ENCODE data around the gene ZCWPW1.
A peak's percentile ranks its signal among the peaks of the same experiment; 100 is the strongest.

The ZCWPW1 gene

GRCh38 chr7:100432621-100433275 is 4.2 kb upstream of the ZCWPW1 start:
- no peak for DNase-seq (ENCODE audit: low read depth in 2 of 2)

GRCh38 chr7:100432053-100432452 is 3.5 kb upstream of the ZCWPW1 start:
- DNase-seq (ENCODE audit: low read depth in 2 of 2), result no peak

DNA sequence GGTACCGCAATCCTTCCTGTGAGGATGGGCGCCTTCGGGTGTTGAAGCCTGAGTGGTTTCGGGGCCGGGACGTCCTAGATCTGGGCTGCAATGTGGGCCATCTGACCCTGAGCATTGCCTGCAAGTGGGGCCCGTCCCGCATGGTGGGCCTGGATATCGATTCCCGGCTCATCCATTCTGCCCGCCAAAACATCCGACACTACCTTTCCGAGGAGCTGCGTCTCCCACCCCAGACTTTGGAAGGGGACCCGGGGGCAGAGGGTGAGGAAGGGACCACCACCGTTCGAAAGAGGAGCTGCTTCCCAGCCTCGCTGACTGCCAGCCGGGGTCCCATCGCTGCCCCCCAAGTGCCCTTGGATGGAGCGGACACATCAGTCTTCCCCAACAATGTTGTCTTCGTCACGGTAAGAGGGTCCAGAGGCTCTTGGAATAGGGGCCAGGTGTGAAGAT is 2.8 kb upstream of the ZCWPW1 start:
- no peak for DNase-seq (ENCODE audit: low read depth in 2 of 2)

DNA sequence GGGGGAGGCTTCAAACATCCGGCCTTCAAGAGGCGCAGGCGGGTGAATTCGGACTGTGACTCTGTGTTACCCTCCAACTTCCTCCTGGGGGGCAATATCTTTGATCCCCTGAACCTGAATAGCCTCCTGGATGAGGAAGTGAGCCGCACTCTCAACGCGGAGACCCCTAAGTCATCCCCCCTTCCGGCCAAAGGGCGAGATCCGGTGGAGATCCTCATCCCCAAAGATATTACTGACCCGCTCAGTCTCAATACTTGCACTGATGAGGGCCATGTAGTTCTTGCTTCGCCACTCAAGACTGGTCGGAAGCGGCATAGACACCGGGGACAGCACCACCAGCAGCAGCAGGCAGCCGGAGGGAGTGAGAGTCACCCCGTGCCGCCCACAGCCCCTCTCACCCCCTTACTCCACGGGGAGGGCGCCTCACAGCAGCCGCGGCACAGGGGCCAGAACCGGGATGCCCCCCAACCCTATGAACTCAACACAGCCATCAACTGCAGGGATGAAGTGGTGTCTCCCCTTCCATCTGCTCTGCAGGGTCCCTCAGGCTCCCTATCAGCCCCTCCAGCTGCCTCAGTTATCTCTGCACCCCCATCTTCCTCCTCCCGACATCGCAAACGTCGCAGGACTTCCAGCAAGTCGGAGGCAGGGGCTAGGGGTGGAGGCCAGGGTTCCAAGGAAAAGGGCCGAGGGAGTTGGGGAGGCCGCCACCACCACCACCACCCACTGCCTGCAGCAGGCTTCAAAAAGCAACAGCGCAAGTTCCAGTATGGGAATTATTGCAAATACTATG is 2.2 kb upstream of the ZCWPW1 start:
- DNase-seq (ENCODE audit: low read depth in 2 of 2), result no peak

DNA sequence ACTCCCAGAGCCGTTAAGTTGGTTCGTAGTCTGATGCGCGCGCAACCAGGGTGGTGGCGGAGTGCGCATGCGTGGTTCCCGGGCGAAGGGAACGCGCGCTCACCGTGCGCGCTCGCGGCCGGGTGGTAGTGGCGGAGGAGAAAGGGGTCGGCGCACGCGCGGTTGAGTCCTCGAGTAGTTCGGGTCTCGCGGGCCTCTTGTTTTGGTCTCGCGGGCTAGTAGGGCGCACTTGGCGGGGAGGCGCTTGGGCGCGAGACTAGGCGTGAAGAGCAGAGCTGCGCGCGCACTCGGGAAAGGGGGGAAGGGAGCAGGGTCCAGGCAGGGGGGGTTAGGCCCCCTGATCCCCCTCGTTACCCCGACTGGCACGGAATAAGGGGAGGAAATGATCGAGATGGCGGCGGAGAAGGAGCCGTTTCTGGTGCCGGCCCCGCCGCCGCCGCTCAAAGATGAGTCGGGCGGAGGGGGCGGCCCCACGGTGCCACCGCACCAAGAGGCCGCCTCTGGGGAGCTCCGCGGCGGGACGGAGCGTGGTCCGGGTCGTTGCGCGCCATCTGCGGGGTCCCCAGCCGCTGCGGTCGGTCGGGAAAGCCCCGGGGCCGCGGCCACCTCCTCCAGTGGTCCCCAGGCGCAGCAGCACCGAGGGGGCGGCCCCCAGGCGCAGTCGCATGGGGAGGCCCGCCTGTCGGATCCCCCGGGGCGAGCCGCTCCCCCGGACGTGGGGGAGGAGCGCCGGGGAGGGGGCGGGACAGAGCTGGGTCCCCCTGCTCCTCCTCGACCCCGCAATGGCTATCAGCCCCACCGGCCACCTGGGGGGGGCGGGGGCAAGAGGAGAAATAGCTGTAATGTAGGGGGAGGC is 1.4 kb upstream of the ZCWPW1 start, which contains the start of gene MEPCE:
MEPCE (plus strand) TSS at position 195 of the 856 bp plus-strand sequence; CDS start at position 383, 188 bp downstream.
- DNase-seq (ENCODE audit: low read depth in 2 of 2), result peak; percentile 95

DNA sequence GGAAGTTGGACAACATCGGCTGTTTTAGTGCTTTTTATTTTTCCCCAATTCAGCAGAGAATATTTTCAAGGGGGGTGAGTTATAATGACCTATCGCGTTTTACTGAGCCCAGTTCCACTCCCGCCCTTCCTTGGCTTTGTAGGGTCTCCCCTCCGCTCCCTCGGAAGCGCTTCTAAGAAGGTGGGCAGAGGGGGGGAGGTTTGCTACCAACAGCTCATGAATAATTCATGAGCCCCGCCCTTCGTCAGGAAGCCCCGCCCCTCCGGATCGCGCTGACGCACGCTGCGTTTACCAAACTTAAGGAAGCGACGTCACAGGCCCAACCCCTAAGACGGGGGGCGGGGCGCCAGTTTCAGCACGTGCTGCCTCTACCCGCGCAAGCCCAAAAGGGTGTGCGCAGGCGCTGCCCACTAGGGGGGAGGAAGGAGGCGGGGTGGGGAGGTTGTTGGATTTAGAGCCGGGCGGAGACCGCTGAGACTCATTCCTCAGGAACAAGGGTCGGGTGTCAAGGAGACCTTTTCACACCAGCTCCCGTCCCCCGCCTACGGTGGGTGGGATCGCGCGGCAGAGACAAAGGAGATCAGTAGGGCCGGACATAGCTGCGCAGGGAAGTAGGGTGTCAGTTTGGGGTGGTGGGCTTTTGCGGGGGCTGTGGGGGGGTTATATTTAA is 599 bp upstream of the ZCWPW1 start:
- peak; percentile 99 for DNase-seq (ENCODE audit: low read depth in 2 of 2)

DNA sequence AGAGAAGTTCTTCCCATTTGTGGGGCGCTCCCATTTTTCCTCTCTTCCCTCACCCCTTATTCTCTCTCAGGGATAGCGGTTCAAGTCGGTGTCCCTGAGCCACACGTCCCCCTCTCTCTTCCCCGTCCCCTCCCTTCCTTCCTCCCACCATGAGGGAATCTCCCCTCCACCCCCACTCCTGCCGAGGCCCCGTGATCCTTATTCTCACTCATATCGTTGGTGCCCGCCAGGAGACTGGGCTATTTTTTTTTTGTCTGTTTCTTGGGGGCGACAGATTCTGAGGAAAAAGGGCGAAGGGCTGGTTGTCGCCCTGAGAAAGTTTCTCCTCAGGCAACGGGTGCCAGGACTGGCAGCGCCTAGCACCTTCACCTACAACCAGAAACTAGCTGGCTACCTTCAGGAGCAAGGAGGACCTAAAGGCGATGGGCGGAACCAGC is 723 bp downstream of the ZCWPW1 start:
- no peak for DNase-seq (ENCODE audit: low read depth in 2 of 2)

GRCh38 chr7:100426516-100426915 is 2.0 kb downstream of the ZCWPW1 start:
- no peak for DNase-seq (ENCODE audit: low read depth in 2 of 2)

DNA sequence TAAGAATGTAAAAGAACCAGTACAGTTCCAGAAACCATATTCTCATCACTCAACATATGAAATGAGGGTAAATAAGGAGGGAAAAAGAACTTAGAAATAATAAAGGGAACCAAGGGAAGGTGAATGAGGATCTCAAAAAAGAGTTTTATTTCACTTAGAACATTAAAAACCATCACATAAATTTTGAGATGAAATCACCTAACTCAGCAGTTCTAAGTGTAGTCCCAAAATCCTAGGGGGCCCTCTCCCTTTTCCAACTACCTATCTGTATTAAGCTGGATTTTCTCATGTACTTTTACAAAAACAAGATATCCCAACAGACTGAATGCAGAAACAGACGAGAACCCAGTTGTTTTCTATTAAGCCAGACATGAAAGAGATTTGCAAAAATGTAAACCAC is 3.2 kb downstream of the ZCWPW1 start:
- DNase-seq (ENCODE audit: low read depth in 2 of 2), result no peak

DNA sequence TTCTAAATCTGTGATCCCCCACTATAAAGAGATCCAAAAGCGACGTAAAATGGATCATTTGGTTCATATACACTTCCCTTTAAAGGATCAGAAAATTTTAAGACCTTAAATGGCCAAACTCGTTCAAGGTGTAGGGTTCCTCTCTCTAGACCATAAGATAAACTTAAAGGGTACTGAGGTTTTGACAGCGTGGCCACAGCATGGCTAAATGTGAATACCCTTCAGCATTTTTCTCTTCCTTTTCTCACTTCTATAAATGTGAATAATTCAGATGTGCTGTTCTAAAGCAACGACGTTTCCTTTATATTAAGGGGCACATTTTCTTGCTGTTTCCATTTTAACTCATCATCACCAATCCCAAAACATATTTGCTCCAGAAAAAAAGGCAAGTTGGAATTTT is 5.2 kb downstream of the ZCWPW1 start:
- no peak for DNase-seq (ENCODE audit: low read depth in 2 of 2)

DNA sequence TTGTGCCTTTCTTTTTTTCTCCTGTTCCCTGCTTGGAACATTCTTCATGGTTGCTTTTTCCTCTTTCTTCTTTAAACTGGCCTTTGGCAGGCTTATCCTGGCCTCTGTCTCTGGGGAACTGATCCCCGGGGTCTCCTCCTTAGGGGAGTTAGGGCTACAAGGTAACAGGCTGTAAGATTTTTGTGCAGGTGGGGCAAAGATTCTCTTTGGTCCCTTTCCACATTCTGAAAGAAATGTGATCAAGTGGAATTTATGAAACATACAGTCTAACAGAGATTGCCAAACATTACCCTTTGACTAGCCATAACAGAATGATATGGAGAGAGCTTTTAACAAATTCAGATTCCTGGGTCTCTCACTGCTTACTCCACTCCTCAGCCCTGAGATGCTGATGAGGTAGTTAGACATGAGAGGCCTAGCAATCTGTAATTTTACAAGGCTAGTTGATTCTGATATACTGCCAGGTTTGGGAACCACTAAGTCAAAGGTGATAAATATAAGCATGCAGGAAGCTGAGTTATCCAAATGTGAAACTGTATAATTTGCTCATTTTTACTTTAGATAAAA is 8.8 kb downstream of the ZCWPW1 start:
- no peak for DNase-seq (ENCODE audit: low read depth in 2 of 2)

GRCh38 chr7:100418930-100419659 is 9.4 kb downstream of the ZCWPW1 start:
- no peak for DNase-seq (ENCODE audit: low read depth in 2 of 2)

GRCh38 chr7:100415448-100415847 is 13.1 kb downstream of the ZCWPW1 start:
- no peak for DNase-seq (ENCODE audit: low read depth in 2 of 2)

DNA sequence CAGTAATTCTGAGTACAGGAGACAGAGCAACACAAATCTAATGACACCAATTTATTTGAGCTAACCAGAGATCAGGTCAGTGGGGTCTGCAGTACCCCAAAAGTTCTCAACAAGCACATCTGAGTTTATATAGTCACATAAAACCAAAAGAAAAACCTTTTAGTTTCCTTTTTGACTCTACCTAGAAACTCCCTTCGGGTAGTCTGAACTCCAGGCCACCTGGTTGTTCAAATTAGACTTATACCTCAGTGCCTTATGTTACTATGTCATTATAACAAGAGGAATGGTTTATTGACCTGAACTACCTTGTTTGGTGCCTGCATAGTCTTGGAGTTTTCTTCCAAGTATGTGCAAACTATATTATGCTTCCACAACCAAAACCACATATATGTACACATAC is 14.6 kb downstream of the ZCWPW1 start:
- DNase-seq (ENCODE audit: low read depth in 2 of 2), result no peak

GRCh38 chr7:100413346-100413745 is 15.2 kb downstream of the ZCWPW1 start:
- no peak for DNase-seq (ENCODE audit: low read depth in 2 of 2)

DNA sequence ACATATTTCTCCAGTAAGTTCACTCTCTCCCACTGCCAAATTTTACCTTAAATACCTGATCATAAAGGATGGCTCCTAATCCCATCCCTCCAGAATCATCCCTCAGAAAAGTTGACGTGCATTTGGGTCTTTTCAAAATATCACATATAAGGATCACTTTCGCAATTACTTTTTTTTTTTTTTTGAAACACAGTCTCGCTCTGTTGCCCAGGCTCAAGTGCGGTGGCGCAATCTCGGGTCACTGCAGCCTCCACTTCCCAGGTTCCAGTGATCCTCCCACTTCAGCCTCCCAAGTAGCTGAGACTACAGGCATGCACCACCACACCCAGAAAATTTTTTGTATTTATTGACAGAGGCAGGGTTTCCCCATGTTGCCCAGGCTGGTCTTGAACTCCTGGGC is 17.4 kb downstream of the ZCWPW1 start:
- DNase-seq (ENCODE audit: low read depth in 2 of 2), result no peak

GRCh38 chr7:100407285-100408180 is 21.0 kb downstream of the ZCWPW1 start:
- DNase-seq (ENCODE audit: low read depth in 2 of 2), result peak in 1 of 2 experiments; percentile 29

- no peak for DNase-seq (ENCODE audit: low read depth in 2 of 2)
Observed at GRCh38 chr7:100406767-100407166, 21.7 kb downstream of the ZCWPW1 start.

DNA sequence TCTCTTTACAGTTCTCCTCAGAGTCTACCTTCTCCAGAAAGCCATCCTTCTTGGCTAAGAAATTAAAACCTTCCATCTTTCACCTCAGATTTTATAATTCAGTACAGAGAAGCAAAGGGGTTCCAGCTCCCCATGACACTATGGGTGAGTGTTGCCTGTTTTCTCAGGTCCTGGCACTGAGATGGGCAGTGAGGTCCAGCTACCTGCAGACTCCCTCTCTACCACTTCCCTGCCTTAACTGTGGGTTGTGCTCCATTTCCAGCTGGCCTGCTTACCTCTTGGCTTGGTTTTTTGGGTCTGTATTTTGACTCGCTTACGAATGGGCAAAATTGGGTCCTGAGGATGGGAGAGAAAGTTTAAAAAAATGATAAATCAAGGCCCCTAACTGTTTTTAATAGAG is 26.3 kb downstream of the ZCWPW1 start:
- DNase-seq (ENCODE audit: low read depth in 2 of 2), result no peak

GRCh38 chr7:100401811-100402210 is 26.7 kb downstream of the ZCWPW1 start:
- DNase-seq (ENCODE audit: low read depth in 2 of 2), result no peak

Measured in fibroblast of skin of left biceps (primary cell).